Thyroid gland (tissue), 4 donors: Measurements from ENCODE around the gene RFX3.

Source experiments
- CTCF ChIP-seq, 6 experiments: fragments of 200-600 bp in 3 of 6; fragments of 450-650 bp in 3 of 6; sonication (generic) in 3 of 6; IDR thresholded peaks; one replicate each; pipeline ENCODE4 v1.5.1; 2016 to 2019; ENCODE audit warnings: antibody characterized with exemption in 6 of 6, mild to moderate bottlenecking in 2 of 6, inconsistent platforms in 1 of 6, moderate library complexity in 1 of 6
- POLR2A ChIP-seq, 2 donors: fragments of 450-650 bp; IDR thresholded peaks; one replicate each; pipeline ENCODE4 v1.6.1; 2017; ENCODE audit warnings: antibody characterized with exemption in 2 of 2, mild to moderate bottlenecking in 2 of 2, moderate library complexity in 1 of 2

DNA sequence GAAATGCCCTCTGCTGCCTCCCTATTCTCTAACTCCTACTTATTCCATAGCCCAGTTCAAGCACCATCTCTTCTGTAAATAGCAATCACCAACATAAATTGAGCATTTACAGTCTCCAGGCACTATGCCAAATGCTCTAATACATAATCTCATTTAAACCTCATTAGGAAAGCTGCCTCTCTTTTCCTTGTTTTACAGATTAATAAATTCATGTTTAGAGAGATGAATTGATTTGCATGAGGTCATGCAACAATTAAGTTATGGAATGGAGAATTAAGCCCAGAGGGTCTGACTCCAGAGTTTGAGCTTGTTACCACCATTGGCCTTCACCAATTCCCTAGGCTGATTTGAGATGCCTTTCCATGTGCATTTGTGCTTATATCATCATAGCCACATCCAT, 23.4 kb upstream of the RFX3 start:
- TF ChIP-seq CTCF (IDR thresholded peaks at IDR 0.05) (no peak), POLR2A (IDR thresholded peaks at IDR 0.05) (no peak)
